ENCODE results near the gene LMBRD2. TPM values are rescaled to one million over a fixed set of nuclear protein-coding genes. Genes with fewer than 3 reads are reported as not detected.

Gene LMBRD2
- total and polyA plus RNA-seq, 9 of the 15 experiments (the other 6 are each of a cell fraction or from before 2014, with no cell fraction given), result 2.1 to 24.2 (median 10.6) TPM

DNA sequence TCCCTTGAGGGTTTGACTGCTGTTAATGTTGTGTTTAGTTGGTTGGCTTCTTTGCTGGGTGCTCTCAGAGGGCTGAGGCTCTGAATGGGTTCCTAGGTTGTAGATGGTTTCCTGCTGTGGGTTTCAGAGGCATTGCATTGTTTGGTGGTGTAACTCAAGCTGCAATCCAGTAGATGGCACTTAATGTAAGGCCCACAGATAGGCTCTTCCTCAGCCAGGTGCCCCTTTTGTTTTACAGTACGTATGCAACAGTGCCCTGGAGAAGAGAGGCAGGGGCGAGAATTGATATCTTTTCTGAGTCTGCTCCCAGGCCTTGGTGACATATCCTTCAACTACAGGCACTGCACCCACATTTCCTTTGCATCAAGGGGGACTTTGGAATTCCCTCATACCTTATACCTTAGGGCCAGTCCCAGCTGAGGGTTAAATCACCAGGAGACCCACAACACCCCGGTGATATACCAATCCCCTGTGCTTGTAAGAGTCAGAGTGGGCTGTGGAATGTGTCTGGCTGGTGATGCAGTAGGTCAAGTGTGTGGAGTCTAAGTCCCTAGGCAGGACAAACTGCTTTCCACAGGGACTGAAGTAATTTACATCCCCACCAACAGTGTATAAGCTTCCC is 78.0 kb downstream of the LMBRD2 start (continued):
- no peak for TF ChIP-seq SMARCB1 (IDR thresholded peaks at IDR 0.05; ENCODE audit: insufficient read length, low read depth)
- TF ChIP-seq CBX2 (IDR thresholded peaks at IDR 0.05; ENCODE audit: insufficient read depth, low read length, poor library complexity, severe bottlenecking), result no peak
- no peak for TF ChIP-seq ZNF57 (CRISPR knock-in tag; IDR thresholded peaks at IDR 0.05)
- no peak for TF ChIP-seq LEF1 (IDR thresholded peaks at IDR 0.05)
- TF ChIP-seq SMARCE1 (IDR thresholded peaks at IDR 0.05), result no peak

- no peaks in the 10 kb centered on the region for H3K4me1 ChIP-seq (replicated peaks in 1 of 2; ENCODE audit: control insufficient read depth in 2 of 2, insufficient read depth in 2 of 2, low read length in 2 of 2)
- H3K36me3 ChIP-seq (ENCODE audit: control insufficient read depth, insufficient read depth, low read length), result no peaks in the 10 kb centered on the region
- intact Hi-C loops (cut with micrococcal nuclease) (loop anchor here (10.0 kb wide), 1 partner anchor 434 kb away; no protein-coding TSS in a partner anchor), in situ Hi-C loops (cut with MboI) (no loop called here)
- ChIA-PET CTCF (ENCODE audit: low intra/inter-chr PET ratio) (no interaction called here), POLR2A (no interaction called here)
- FAIRE-seq (no peak), ATAC-seq (no peak), DNase-seq (ENCODE audit: extremely low read depth in 1 of 4, low spot score in 3 of 4) (no peak)
- H2AFZ ChIP-seq (ENCODE audit: low read depth, low read length), result no peak overlapping the region
- H3K79me2 ChIP-seq (ENCODE audit: control insufficient read depth, insufficient read depth, low read length), result no peaks in the 10 kb centered on the region
- no peaks in the 10 kb centered on the region for H3K9me3 ChIP-seq (replicated peaks; ENCODE audit: control insufficient read depth, insufficient read depth, low read depth, low read length)
- H3K4me3 ChIP-seq, result no peak overlapping the region
- BruUV-seq (replicated peaks), result no TSS peak
- no peaks in the 10 kb centered on the region for H3K9me1 ChIP-seq (ENCODE audit: control insufficient read depth, insufficient read depth, low read length)
- no peak overlapping the region for H3K27ac ChIP-seq (ENCODE audit: extremely low read depth, low read depth, low read length)
- no peak overlapping the region for H3K9ac ChIP-seq (ENCODE audit: insufficient read depth in 1 of 2, low read depth in 2 of 2, low read length in 2 of 2)
- no peak overlapping the region for H3K4me2 ChIP-seq (ENCODE audit: insufficient read depth, low read length)
- H3K27me3 ChIP-seq (ENCODE audit: control insufficient read depth in 2 of 2, insufficient read depth in 2 of 2, low read length in 2 of 2), result peaks cover 11 to 12% of the 10 kb centered on the region in 2 experiments
- H4K20me1 ChIP-seq (replicated peaks; ENCODE audit: control insufficient read depth, insufficient read depth, low read length), result no peaks in the 10 kb centered on the region
- WGBS (ENCODE audit: insufficient coverage, low coverage, missing lambda C conversion rate), result 0% methylated on average over 9 of the region's 9 CpGs
- TF ChIP-seq ZFP1 (CRISPR knock-in tag; IDR thresholded peaks at IDR 0.05), result no peak
- no peak for TF ChIP-seq ATF1 (CRISPR knock-in tag; IDR thresholded peaks at IDR 0.05)
- TF ChIP-seq ATF1 (tag; IDR thresholded peaks at IDR 0.05), result no peak
- no peak for TF ChIP-seq PTRF (tag; IDR thresholded peaks at IDR 0.05)
- TF ChIP-seq ELF4 (CRISPR knock-in tag; IDR thresholded peaks at IDR 0.05), result no peak
- TF ChIP-seq MXI1 (IDR thresholded peaks at IDR 0.05; ENCODE audit: low read depth, low read length), result no peak
- TF ChIP-seq, protein P1, sequence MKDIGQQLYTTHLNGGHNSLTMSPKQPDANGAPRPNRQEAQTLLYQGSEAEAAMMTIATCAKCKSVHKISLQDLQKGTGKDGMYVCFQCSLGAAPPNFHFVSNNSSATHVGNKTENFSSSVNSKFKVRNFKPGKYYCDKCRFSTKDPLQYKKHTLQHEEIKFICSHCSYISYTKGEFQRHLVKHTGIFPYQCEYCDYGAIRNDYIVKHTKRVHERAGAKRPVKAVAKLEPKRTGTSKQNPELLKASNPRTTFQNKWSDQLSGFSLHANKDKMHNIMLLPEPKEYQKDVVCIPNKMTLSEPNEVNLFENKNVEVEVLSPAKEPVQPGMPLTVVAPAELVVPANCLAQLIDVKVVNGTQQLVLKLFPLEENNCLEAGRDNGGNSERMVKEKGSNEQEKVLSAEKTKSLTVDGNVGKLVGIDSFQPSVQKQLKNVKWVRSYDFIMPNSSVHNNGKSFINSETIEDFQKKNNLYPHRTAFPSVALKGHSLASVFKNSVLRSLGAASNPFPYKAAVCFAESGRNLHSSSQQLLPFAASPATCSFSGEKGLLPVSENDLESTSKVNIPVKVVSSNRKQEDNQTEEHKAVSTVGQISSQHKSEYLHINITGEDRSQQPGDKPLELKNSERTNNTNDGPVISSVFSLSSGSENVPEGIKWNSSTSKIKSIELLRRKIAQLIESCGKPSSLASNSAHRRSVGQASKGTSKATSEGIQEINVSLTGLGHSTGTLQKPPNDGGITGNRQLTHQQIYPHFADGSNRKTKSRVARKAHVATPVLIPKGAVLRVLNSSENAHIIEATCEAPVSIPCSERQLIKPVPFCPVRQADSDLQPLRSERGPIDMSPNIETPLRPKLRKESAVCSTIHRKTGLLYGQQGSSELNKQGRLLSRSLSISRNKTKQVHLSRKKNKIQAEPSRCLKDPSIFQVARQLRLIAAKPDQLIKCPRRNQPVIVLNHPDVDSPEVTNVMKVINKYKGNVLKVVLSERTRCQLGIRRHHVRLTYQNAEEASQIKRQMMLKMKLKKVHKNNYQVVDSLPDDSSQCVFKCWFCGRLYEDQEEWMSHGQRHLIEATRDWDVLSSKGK (CRISPR knock-in tag; IDR thresholded peaks at IDR 0.05), result no peak
- TF ChIP-seq DPF2 (IDR thresholded peaks at IDR 0.05), result no peak
- no peak for TF ChIP-seq ARNT (IDR thresholded peaks at IDR 0.05)
These were observed 80.8 kb downstream of the LMBRD2 start for GRCh38 chr5:36070687-36071571.
